ENCODE data around the gene TAF1C.

The TAF1C gene

DNA sequence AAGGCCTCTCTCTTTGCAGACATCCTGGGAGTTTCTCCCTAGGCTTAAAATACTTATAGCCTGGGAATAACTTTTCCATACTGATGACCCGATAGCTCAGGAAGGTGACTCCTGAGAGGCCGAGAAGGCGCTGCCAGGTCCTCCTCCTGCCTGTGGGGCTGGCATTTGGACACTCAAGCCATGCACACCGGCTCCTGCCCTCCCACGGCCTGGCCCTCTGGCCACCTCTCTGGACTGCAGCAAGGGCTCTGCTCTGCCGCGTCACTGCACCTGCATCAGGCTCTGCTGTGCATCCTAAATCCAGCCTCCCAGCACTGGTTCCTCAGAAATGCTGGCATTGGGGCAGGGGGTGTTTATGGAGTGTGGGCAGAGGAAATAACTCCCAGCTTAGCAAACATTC, 38.7 kb upstream of the TAF1C start:
- no peaks in the 10 kb centered on the region for H4K20me1 ChIP-seq (ENCODE audit: insufficient read depth, low read length)
- TF ChIP-seq, protein P1, sequence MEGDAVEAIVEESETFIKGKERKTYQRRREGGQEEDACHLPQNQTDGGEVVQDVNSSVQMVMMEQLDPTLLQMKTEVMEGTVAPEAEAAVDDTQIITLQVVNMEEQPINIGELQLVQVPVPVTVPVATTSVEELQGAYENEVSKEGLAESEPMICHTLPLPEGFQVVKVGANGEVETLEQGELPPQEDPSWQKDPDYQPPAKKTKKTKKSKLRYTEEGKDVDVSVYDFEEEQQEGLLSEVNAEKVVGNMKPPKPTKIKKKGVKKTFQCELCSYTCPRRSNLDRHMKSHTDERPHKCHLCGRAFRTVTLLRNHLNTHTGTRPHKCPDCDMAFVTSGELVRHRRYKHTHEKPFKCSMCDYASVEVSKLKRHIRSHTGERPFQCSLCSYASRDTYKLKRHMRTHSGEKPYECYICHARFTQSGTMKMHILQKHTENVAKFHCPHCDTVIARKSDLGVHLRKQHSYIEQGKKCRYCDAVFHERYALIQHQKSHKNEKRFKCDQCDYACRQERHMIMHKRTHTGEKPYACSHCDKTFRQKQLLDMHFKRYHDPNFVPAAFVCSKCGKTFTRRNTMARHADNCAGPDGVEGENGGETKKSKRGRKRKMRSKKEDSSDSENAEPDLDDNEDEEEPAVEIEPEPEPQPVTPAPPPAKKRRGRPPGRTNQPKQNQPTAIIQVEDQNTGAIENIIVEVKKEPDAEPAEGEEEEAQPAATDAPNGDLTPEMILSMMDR (IDR thresholded peaks at IDR 0.05; ENCODE audit: low read length), result no peak
- TF ChIP-seq EZH2 (IDR thresholded peaks at IDR 0.05; ENCODE audit: borderline replicate concordance, low read length), result no peak
- no peaks in the 10 kb centered on the region for H3K9me3 ChIP-seq (ENCODE audit: low read length)
- no peak overlapping the region for H2AFZ ChIP-seq (ENCODE audit: low read length)
- no peaks in the 10 kb centered on the region; the same call in 1 of the 2 replicates for H3K27me3 ChIP-seq (ENCODE audit: insufficient read depth, low read length)
- no peaks in the 10 kb centered on the region for H3K36me3 ChIP-seq (ENCODE audit: insufficient read depth, low read length)
- H3K79me2 ChIP-seq (ENCODE audit: insufficient read depth, low read length), result no peaks in the 10 kb centered on the region
- no peak overlapping the region for H3K4me3 ChIP-seq (ENCODE audit: low read depth, low read length, poor library complexity, severe bottlenecking)
- H3F3A ChIP-seq (ENCODE audit: insufficient read depth, low read length), result no peaks in the 10 kb centered on the region
- no peak overlapping the region for H3K27ac ChIP-seq (ENCODE audit: low read depth, low read length, poor library complexity, severe bottlenecking)
- no peaks in the 10 kb centered on the region for H3K4me1 ChIP-seq (ENCODE audit: insufficient read depth, low read length, severe bottlenecking)
- H3K9me2 ChIP-seq (ENCODE audit: low read depth, low read length), result no peaks in the 10 kb centered on the region
- H3K9ac ChIP-seq (ENCODE audit: low read length), result no peak overlapping the region
- H3K4me2 ChIP-seq (ENCODE audit: low read length), result no peak overlapping the region

DNA sequence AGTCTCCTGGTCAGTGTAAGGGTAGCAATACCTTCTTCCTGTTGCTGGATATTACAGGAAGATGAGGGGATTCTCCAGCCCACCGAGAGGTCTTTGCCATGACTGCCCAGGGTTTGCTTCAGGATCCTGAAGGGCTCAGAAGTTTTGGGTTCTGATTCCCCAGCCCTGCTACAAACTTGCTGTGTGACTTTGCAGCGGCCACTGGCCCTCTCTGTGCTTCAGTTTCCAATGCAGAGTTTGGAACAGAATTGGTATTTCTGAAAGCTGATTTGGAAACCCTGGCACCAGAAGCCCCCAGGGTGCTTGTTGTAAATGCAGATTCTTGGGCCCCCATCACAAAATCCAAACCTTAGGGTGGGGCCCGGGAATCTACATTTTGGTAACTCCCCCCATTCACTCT, 38.3 kb upstream of the TAF1C start:
- TF ChIP-seq, protein P1 (IDR thresholded peaks at IDR 0.05; ENCODE audit: low read length), result no peak
- no peak for TF ChIP-seq EZH2 (IDR thresholded peaks at IDR 0.05; ENCODE audit: borderline replicate concordance, low read length)
- Histone ChIP-seq H3K4me3 (ENCODE audit: low read depth, low read length, poor library complexity, severe bottlenecking) (no peak overlapping the region), H3K27me3 (ENCODE audit: insufficient read depth, low read length) (no peaks in the 10 kb centered on the region; the same call in 1 of the 2 replicates), H3K79me2 (ENCODE audit: insufficient read depth, low read length) (no peaks in the 10 kb centered on the region), H3K36me3 (ENCODE audit: insufficient read depth, low read length) (no peaks in the 10 kb centered on the region), H3K4me1 (ENCODE audit: insufficient read depth, low read length, severe bottlenecking) (no peaks in the 10 kb centered on the region), H4K20me1 (ENCODE audit: insufficient read depth, low read length) (no peaks in the 10 kb centered on the region), H3F3A (ENCODE audit: insufficient read depth, low read length) (no peaks in the 10 kb centered on the region), H2AFZ (ENCODE audit: low read length) (no peak overlapping the region), H3K9me2 (ENCODE audit: low read depth, low read length) (no peaks in the 10 kb centered on the region), H3K27ac (ENCODE audit: low read depth, low read length, poor library complexity, severe bottlenecking) (no peak overlapping the region), H3K9ac (ENCODE audit: low read length) (no peak overlapping the region), H3K4me2 (ENCODE audit: low read length) (no peak overlapping the region), H3K9me3 (ENCODE audit: low read length) (no peaks in the 10 kb centered on the region)

DNA sequence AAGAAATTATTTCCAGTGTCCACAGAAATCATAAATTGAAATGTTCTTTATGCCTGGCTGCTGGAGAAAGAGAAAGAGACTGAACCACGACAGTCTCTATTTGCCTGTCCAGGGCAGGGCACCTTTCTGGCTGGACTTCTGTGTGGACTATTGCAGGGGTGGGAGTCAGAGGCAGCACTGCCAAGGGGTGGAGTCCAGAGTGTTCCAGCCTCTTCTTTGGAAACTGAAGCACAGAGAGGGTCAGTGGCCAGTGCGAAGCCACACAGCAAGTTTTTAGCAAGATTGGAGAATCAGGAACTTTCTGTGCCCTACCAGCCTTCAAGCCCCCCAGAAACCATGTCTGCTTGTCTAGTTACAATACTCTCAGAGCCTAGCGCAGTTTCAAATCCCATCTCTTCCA, 37.7 kb upstream of the TAF1C start:
- H3K4me3 ChIP-seq (ENCODE audit: low read depth, low read length, poor library complexity, severe bottlenecking), result no peak overlapping the region
- no peaks in the 10 kb centered on the region for H4K20me1 ChIP-seq (ENCODE audit: insufficient read depth, low read length)
- TF ChIP-seq, protein P1 (IDR thresholded peaks at IDR 0.05; ENCODE audit: low read length), result no peak
- TF ChIP-seq EZH2 (IDR thresholded peaks at IDR 0.05; ENCODE audit: borderline replicate concordance, low read length), result no peak
- H3K4me1 ChIP-seq (ENCODE audit: insufficient read depth, low read length, severe bottlenecking), result no peaks in the 10 kb centered on the region
- no peak overlapping the region for H2AFZ ChIP-seq (ENCODE audit: low read length)
- H3K4me2 ChIP-seq (ENCODE audit: low read length), result no peak overlapping the region
- H3K9me3 ChIP-seq (ENCODE audit: low read length), result no peaks in the 10 kb centered on the region
- no peaks in the 10 kb centered on the region for H3F3A ChIP-seq (ENCODE audit: insufficient read depth, low read length)
- H3K9me2 ChIP-seq (ENCODE audit: low read depth, low read length), result no peaks in the 10 kb centered on the region
- no peaks in the 10 kb centered on the region for H3K36me3 ChIP-seq (ENCODE audit: insufficient read depth, low read length)
- no peak overlapping the region for H3K27ac ChIP-seq (ENCODE audit: low read depth, low read length, poor library complexity, severe bottlenecking)
- H3K27me3 ChIP-seq (ENCODE audit: insufficient read depth, low read length), result no peaks in the 10 kb centered on the region; the same call in 1 of the 2 replicates
- no peak overlapping the region for H3K9ac ChIP-seq (ENCODE audit: low read length)
- no peaks in the 10 kb centered on the region for H3K79me2 ChIP-seq (ENCODE audit: insufficient read depth, low read length)

Data from OCI-LY1 (cell line).